Astrocyte (in vitro differentiated cells and primary cell): ENCODE measurements around the gene PEMT.

Experiments
- EZH2 ChIP-seq: IDR thresholded peaks from 2 replicates; pipeline ENCODE4 v1.6.1; 2012; ENCODE audit warnings: mild to moderate bottlenecking, low read length, inconsistent platforms; ENCODE audit not compliant: insufficient read depth
- TF ChIP-seq, protein P1 (sequence below): IDR thresholded peaks from 2 replicates; pipeline ENCODE4 v1.5.1; 2011; ENCODE audit warnings: low read depth, mild to moderate bottlenecking, inconsistent platforms, low read length, moderate library complexity; ENCODE audit not compliant: insufficient read depth

DNA sequence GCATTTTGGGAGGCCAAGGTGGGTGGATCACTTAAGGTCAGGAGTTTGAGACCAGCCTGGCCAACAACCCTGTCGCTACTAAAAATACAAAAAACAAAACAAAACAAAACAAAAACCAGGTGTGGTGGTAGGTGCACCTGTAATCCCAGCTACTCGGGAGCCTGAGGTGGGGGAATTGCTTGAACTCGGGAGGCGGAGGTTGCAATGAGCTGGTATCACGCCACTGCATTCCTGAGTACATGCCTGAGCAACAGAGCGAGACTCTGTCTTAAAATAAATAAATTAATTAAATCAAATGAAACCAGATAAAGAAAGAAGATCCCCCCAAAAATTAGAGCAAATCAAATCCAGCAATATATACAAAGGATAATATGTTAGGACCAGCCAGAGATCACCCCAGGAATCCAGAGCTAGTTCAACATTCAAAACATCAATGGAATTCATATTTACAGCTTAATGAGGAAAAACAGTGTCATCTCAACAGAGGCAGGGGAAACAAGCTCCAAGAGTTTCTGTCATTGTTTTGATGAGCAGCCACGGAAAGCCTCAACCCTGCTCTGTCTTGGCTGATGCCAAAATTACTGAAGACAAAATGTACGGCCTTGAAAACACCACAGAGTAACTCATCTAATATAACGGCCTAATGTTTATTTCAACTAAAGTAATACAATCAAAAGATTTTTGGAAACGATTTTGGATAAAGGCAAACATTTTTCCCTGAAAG, 3.7 kb downstream of the PEMT start:
- TF ChIP-seq, protein P1, sequence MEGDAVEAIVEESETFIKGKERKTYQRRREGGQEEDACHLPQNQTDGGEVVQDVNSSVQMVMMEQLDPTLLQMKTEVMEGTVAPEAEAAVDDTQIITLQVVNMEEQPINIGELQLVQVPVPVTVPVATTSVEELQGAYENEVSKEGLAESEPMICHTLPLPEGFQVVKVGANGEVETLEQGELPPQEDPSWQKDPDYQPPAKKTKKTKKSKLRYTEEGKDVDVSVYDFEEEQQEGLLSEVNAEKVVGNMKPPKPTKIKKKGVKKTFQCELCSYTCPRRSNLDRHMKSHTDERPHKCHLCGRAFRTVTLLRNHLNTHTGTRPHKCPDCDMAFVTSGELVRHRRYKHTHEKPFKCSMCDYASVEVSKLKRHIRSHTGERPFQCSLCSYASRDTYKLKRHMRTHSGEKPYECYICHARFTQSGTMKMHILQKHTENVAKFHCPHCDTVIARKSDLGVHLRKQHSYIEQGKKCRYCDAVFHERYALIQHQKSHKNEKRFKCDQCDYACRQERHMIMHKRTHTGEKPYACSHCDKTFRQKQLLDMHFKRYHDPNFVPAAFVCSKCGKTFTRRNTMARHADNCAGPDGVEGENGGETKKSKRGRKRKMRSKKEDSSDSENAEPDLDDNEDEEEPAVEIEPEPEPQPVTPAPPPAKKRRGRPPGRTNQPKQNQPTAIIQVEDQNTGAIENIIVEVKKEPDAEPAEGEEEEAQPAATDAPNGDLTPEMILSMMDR: no peak
- TF ChIP-seq EZH2: no peak
